HK-2 (cell line): Measurements from ENCODE around the gene MB21D2.

ENCODE experiments used
- DNase-seq: peaks from one replicate; pipeline ENCODE4 v3.0.0-alpha.2; 2018; ENCODE audit not compliant: unreplicated experiment

Gene MB21D2

DNA sequence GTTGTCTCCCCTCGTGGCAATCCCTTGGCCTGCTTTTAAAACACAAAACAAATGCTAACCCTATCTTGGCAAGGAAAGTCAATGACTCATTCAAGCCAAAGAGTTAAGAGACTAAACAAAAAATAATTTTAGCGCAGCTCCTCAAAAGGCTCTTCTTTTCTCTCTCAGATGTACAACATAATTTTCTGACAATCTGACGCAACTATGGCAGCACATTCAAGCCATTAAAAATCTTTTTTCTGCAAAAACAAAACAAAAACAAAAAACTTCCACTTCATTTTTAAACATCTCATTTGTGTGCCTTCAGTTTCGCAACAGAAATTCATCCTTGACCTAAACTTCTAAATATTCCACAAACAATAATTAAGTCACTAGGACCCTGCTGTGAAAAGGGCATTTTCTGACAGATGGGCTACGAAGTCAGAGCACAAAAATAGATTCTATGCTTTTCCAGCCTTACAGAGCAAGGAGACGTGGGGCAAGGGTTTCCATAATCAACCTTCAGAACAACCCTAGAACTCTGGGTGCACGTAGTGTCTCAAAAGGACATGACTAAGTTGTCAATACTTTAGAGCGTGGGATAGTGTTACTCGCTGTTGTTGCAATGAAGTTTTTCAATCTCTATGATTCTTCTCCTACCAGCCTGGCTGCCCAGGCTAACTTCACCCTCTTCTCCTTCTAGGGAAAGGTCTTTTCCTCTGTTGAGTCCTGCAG, 84.3 kb downstream of the MB21D2 start:
- no peak for DNase-seq

- DNase-seq = no peak
Observed at GRCh38 chr3:192831801-192832347, 85.8 kb downstream of the MB21D2 start.

DNA sequence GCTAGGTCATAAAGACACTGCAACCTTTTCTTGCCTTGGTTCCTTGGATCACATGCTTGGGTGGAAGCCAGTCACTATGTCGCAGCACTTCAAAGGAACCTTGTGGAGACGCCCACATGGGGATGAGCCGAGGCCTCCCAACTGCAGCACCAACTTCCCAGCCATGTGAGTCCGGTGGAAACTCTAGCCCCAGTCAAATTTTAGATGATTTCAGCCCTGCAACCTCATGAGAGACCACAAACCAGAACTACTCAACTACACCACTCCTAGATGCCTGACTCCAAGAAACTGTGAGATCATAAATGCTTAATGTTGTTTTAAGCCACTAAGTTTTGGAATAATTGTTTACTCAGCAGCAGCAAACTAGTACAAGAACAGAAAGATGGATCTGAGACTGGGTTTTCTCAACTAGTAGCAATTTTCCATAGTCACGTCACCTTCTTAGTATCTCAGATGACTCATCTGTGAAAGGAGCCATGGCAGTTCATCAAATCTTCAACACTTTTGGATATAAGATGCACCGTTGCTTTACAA, 86.5 kb downstream of the MB21D2 start:
- no peak for DNase-seq

- DNase-seq = no peak
Observed at GRCh38 chr3:192830291-192831110, 87.2 kb downstream of the MB21D2 start.

DNA sequence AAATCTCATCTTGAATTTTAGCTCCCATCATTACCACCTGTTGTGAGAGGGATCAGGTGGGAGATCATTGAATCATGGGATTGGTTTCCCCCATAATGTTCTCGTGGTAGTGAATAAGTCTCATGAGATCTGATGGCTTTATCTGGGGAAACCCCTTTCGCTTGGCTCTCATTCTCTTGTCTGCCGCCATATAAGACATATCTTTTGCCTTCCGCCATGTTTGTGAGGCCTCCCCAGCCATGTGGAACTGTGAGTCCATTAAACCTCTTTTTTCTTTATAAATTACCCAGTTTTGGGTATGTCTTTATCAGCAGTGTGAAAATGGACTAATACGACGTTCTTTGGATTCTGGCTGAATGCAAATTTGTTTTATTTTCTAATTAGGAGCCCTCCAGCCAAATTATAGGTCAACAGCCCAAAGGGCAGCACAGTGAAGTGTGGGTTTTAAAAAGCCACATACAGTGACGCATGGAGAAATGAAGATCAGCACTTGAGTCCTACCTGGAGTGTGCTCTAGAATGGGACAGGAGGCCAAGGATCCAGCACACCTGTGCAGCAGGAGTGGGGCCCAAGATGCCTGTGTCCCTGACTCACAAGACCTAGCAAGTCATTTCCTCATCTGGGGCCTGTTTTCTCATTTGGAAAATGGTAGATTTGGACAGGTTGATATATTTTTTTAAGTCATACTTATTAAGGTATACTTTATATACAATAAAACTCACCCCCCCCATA, 89.6 kb downstream of the MB21D2 start:
- DNase-seq = no peak

GRCh38 chr3:192827208-192827607, 90.4 kb downstream of the MB21D2 start:
- DNase-seq = no peak

GRCh38 chr3:192826214-192827006, 91.2 kb downstream of the MB21D2 start:
- DNase-seq = no peak

GRCh38 chr3:192825657-192826200, 91.9 kb downstream of the MB21D2 start:
- DNase-seq = no peak

DNA sequence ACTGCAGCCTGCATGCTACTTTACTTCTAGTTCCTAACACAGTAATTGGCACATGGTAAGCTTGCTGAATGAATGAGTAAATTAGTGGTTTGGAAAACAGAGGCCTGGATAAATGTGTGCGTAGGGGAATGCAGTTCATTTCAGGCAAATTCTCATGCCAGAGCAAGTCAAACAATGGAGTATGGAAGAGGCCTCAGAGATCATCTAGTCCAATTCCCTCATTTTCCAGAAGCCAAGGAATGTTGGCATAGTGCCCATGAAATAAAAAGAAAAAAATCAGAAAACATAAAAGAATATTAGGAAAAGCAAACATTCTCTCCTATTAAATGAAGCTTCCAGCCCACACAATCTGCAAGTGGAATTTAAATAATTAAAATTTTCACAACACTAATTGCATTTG, 92.4 kb downstream of the MB21D2 start:
- DNase-seq = no peak

- DNase-seq = no peak
Observed at GRCh38 chr3:192824313-192824712, 93.3 kb downstream of the MB21D2 start.

- DNase-seq = no peak
Observed at GRCh38 chr3:192821161-192821560, 96.5 kb downstream of the MB21D2 start.

GRCh38 chr3:192820161-192820560, 97.5 kb downstream of the MB21D2 start:
- no peak for DNase-seq

DNA sequence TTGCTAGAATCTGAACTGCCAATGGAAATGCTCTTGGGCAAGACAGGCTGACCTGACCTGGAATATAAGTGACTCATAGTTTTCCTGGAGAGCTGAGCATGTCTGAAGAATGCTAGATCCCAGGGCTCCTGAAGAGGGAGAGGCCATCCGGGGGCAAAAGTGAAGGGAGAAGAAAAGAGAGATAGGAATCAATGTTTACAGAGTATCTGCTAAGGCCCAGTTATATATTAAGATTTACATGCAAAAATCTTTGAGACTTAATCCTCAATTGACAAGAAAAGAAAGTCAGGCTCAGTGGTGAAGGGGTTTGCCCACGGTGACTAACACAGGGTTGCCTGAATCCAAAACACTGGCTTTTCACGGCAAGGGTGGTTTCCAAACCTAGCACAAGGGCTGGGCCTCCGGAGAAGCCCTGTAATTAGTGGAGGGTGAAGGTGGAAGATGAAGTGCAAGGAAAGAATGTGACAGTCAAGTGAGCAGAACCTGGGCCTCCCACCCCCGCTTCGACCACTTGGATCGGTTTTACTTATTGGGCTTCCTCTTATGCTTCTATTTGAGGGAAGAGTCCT, 98.6 kb downstream of the MB21D2 start:
- DNase-seq = peak; percentile 76

DNA sequence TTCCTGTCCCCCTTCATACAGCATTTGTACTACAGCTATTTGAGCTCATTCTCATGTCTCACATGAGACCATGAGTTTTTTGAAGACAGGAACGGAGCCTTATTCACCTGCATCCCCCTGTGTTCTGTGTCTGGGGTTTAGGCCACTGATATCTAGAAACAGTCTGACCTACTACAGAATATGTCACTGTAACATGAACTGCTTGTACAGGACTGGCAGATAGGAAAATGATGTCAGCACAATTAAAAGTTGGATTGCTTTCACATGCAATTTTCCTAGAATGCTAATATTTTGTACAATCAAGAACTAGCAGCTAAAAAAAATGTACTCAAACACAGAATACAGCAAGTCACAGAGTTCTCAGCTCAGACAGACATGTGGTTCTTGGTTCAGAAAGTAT, 99.5 kb downstream of the MB21D2 start:
- no peak for DNase-seq

- DNase-seq = no peak
Observed at GRCh38 chr3:192817506-192817905, 100.2 kb downstream of the MB21D2 start.

- DNase-seq = no peak
Observed at GRCh38 chr3:192817053-192817452, 100.6 kb downstream of the MB21D2 start.

- no peak for DNase-seq
Observed at GRCh38 chr3:192816351-192816750, 101.3 kb downstream of the MB21D2 start.

DNA sequence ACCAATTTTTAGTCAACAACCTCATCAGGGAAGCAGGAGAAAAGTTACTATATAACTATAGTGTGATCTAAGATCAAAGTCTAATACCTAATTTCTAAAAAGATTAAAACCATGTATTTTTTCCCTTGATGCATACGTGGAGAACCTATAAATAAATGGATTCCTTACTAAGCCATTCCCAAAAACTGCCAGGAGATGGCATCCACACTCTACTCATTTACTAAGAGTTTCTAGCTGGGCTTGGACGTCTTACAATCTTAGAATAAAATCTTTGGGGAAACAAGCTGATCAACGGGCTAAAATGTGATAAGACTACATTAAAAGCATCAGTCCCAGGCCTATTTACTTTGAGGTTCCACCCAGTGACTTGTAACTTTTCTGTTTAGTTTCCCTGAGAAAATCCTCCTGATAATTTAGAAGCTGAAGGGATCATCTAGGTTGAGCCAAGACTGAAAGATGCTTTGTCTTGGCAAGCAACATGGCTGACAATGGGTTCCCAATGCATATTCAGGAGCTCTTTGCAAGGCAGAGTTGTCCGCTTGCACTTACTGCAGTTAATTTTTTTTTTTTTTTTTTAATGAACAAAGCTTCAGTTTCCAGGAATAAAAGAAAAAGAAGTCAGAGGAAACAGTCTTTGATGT, 104.8 kb downstream of the MB21D2 start:
- DNase-seq = no peak

DNA sequence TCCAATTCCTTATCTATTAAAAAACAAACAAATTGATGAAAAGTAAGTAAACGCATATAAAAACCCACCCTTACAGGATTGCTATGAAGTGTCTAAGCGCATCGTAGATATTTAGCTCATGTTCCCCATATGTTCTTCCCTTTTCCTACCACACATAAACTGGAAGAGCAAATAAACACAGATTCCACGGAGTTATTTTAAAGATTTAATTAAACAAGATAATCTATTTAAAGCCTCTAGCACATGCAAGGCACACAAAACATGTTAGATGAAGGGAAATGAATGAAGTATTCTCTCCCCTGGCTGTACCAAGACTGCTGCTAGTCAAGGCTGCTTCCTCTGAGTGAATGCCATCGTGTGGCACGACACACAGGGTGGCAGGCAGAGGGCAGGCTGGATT, 111.9 kb downstream of the MB21D2 start:
- DNase-seq = no peak

GRCh38 chr3:192804502-192804901, 113.2 kb downstream of the MB21D2 start:
- DNase-seq = no peak
